COR-L47 (cell line): Measurements from ENCODE around the gene KLHL7.
"Not testable (repeated sequence)": the region's sequence is repeated elsewhere in the genome, so short reads cannot be mapped to it uniquely, and the experiment has no call there.

Experiments used
- DNase-seq: peaks from one replicate; lab custom pipeline; 2025; lab: John Stamatoyannopoulos, UW

KLHL7 gene

DNA sequence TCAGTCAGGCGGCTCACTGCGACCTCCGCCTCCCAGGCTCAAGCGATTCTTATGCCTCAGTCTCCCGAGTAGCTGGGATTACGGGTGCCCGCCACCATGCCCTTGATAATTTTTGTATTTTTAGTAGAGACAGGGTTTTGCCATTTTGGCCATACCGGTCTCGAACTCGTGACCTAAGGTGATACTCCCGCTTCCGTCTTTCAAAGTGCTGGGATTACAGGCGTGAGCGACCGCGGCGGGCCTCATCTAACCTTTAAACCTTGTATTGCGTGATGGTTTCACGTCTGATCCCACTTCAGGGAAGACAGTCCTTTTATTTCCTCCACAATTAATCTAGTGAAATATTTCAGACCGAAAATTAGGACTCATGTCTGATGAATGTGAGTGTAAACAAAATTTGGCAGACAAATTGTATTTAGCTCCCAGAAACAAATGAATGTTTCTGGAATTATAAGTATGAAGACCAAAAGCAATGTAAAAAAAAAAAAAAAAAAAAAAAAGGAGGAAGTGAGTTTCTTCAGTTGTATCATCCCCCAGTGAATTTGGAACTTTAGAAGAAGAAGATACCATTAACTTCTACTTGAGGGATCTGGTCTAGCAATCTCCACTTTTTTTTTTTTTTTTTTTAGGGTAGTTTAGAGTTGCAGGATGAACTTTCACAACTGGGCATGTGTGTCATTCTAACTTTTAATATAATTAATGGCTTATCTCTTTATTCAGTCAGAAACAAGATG lies 77.9 kb downstream of the KLHL7 start:
- DNase-seq: no peak

DNA sequence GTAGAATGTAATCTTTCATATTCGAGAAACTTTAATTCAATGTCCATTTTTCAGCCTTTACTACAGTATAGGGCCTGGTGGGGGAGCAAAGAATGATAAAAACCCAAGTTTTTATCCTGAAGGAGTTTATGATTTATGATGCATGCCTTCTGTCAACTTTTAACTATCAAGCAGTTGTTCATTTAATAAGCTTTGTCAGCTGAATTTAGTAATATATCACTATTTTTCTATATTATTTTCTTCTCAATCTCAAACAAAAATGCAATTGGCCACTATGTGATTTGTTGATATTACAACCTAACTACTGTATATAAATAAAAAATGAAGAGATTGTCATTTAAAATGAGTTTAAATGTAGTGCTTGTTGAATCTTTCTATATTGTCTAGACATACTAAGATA lies 78.7 kb downstream of the KLHL7 start:
- no peak for DNase-seq

DNA sequence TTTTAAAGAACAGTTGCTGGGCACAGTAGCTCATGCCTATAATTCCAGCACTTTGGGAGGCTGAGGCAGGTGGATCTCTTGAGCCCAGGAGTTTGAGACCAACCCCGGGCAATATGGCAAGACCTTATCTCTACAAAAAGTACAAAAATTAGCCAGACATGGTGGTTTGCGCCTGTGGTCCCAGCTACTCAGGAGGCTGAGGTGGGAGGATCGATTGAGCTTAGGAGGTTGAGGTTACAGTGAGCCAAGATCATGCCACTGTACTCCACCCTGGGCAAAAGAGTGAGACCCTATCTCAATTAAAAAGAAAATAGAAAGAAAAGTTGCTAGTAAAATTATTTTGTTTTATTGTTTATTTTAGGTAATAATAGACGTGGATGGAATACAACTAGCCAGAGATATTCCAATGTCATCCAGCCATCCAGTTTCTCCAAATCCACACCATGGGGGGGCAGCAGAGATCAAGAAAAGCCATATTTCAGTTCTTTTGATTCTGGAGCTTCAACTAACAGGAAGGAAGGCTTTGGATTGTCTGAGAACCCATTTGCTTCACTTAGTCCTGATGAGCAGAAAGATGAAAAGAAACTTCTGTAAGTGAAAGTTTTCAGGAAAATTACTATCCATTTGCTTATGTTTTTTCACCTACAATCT lies 79.2 kb downstream of the KLHL7 start:
- DNase-seq: peak; percentile 53

DNA sequence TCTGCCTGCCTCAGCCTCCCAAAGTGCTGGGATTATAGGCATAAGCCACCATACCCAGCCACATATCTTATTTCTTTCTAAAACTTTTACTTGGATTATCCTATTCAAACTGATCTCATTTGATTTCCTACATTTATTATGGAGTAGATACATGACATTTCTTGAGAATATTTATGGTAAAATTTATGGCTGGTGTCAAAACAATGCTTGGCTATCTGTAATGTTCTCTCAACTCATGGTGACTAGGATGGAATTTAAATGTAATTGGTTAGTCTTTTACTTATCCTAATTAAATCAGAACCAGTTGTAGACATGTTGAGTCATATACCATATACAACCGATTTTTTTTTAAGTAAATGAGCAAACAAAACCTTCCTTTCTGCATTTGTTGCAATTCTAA lies 80.4 kb downstream of the KLHL7 start:
- no peak for DNase-seq

DNA sequence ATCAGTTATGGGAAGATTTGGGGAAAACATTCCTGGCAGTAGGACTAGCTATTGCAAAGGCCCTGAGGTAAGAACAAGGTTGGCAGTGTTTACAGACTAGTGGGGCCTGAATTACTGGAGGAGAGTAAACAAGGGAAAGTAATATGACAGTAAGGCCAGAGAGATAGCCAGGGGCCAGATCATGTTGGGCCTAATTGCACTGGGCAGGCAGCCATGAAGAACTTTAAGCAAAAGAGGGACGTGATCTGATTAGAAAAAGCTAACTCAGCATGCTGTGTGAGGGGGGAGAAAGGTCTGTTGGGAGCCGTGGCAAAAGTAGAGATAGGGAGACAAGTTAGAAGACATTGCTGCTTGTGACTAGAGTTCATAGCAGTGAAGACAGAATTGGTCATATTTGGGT lies 85.4 kb downstream of the KLHL7 start:
- DNase-seq: no peak

DNA sequence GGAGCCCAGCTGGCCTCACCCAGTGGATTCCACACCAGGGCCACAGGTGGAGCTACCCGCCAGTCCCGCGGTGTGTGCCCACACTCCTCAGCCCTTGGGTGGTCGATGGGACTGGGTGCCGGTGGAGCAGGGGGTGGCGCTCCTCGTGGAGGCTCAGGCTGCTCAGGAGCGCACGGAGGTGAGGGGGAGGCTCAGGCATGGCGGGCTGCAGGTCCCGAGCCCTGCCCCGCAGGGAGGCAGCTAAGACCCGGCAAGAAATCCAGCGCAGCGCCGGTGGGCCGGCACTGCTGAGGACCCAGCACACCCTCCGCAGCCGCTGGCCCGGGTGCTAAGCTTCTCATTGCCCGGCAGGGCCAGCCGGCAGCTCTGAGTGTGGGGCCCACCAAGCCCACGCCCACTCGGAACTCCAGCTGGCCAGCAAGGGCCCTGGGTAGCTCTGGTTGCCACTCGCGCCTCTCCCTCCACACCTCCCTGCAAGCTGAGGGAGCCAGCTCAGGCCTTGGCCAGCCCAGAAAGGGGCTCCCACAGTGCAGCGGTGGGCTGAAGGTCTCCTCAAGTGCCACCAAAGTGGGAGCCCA lies 88.2 kb downstream of the KLHL7 start:
- not testable (repeated sequence) for DNase-seq

DNA sequence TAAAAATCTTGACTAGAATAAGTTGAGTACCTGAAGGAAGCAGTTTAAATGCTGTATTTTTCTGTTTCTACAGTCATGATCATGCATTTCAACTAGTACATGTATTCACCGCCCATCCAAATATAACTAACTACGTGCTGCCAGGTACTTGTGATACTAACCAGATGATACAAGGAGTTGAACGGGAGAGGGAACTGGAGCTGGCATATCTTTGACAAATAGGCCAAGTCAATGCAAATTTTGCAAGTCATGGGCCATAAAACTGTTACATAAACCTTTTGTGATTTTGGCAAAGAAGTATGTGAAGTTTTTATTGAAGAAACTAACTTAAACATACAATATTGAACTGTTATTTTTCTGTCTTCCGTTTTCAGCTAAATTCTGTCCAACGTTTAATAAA lies 90.7 kb downstream of the KLHL7 start:
- DNase-seq: no peak

DNA sequence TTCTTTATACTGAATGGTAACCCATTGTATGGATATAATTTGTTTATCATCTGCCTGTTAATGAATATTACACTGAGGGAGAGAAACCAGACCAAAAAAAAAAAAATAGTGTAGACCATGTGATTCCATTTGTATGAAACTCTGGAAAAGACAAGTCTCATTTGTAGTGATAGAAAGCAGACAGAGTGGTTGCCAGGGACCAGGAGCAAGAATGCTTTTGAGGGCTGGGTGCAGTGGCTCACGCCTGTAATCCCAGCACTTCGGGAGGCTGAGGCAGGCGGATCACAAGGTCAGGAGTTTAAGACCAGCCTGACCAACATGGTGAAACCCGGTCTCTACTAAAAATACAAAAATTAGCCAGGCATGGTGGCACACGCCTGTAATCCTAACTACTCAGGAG lies 92.2 kb downstream of the KLHL7 start:
- not testable (repeated sequence) for DNase-seq

DNA sequence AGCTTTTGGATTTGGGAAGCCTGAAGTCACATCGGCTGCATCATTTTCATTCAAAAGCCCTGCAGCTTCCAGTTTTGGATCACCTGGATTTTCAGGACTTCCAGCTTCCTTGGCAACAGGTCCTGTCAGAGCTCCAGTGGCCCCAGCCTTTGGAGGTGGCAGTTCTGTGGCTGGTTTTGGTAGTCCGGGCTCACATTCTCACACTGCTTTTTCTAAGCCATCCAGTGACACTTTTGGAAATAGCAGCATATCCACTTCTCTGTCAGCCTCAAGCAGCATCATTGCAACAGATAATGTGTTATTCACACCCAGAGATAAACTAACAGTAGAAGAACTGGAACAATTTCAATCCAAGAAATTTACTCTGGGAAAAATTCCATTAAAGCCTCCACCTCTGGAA lies 94.7 kb downstream of the KLHL7 start:
- no peak for DNase-seq

DNA sequence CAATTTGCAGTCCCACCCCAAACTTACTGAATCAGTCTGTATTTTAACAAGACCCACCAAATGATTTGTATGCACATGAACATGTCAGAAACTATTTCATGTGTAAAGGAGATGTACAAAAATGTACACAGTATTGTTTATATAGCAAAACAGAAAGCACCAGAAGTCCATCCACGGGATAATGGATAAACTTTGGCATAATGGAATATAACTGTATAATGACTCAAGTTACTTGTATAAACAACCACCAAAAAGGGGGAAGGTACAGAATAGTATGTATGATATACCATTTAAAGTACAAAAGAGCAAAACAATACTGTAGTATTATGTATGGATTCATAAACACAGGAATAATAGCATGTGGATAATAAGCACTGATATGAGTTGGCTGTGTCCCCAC lies 98.7 kb downstream of the KLHL7 start:
- no peak for DNase-seq

DNA sequence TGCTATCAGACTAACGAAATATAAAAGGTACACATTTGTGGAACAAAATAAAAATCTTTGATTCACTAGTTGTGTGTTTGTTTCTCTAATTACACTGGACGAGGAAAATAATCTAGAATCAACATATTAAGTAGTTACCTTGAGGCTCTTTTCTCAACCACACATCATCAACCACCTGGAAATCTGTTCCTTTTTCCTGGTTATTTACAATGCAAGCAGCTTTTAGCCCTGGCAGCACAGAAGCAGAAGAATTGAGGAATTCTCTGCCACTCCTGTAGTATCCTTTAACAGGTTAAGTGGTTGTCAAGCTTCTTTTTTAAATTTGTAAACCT lies 100.0 kb downstream of the KLHL7 start:
- no peak for DNase-seq

DNA sequence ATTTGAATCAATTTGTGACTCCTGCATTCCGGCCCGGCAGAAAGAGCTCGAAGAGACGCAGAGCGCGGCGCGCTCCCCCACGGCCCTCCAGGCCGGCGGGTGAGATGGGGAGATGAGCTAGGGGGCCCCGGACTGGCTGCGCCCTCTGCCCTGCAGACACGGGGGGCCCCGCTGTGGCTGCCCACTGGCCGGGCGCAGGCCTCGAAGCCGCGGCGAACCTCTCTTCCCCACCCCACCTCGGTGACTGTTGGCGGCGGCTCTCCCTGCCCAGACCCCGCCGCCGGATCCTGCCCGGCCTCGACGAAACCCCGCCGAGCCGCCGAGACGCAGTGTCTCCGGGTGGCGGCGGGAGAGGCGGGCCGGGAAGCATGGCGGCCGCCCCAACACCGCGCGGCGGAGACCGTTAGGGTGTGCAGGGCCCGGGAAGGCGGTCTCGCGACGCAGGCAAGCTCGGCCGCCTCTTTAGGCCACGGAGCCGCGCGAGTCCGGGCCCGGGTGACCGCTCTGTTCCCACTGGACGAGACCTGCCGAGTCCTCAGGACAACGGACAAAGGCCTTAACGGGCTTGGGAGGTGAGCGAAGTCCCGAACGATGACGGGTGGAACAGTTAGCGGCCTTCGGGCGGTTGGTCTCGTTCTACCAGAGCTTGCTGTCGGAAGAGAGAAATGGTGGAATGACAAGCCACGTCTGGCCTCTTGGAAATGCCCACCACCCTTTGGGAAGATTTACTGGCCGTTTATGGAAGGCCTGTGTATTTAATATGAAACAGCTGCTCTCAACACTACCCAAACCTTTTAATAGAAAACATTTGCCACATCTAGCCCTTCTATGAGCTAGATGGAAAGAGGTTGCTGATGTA lies 100.6 kb downstream of the KLHL7 start:
- no peak for DNase-seq

DNA sequence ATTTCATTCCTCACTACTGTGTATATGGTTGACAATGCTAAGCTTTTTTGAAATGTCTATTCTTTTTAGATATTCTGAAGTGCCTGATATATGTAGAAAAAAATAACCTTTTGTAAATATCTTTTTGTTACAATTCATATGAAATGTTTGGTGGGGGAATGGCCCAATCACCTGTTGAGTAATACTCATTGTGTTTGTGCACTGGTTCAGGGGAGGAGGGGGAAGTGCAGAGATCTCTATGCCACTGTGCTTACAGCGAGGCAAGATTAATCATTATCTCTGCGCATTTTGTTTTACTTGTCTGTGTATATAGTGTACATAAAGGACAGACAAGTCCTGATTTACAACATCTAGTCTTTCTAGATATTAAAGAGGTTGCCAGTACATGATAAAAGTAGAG lies 101.4 kb downstream of the KLHL7 start:
- no peak for DNase-seq

DNA sequence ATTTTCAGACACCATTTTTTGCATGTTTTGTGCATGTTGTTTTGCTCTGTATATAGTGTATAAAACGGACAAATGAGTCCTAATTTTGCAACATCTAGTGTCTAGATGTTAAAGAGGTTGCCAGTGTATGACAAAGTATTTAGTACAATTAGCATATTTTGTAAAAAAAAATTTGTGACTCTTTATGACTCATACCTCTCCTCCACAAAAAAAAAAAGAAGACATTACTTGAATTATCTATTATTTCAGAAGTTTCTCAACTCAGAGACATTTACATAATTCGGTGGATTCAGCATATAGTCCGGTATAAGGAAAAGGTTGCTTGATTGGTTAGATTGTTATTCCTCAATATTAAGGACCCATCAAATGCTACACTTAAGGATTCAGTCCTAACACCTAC lies 102.3 kb downstream of the KLHL7 start:
- DNase-seq: no peak

DNA sequence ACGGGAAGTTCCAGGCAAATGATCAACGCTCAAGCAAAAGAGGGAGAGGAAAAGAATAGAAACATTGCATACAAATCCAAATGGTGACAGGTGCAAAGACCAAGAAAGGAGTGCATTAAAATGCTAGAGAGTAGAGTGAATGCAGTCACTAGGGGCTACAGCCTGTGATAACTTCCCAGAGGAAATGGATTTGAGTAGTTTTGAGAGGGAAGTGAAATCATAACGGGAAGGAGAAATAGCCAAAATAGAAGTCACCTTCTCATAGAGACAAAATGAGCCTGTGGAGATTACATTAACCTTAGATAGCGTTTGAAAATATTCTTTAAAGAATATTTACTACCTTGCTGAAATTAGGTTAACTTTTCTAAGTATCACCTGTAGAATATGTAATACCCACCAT lies 102.7 kb downstream of the KLHL7 start:
- no peak for DNase-seq

DNA sequence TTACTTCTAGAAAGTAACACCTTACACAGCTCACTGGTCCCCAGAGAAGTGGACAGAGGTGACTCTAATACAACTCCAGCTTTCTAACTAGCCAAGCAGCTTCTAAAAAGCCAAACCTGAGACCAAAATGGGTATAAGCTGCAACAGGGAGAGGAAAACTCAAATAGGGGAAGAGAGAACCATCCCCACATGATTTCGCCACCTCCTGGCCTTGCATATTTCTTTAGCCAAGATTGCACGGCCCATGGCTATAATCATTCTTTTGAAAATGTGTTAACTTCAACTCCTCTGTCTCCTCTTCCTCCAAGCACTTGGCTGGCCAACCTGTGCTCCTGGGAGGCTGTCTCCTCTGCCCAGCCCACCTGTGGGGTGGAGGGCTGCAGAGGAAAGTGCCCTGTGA lies 104.9 kb downstream of the KLHL7 start:
- no peak for DNase-seq

DNA sequence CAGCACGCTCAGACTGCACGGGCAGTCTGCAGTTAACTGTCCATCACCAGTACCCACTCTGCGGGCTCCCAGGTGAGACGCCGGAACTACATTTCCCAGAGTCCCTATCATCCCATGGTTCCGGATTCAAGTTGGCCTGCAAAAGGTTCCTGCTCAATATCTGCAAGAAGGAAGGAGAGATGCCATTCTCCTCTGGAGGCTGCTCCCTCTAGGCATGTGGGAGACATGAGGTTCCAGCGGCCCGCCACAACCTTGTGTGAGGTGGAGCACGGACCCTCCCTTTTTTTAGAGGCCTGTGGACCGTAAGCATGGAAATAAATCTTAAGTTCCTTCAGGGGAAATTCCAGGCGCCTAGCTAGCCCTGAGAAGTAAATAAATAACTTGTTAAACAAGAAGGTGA lies 106.0 kb downstream of the KLHL7 start:
- no peak for DNase-seq

DNA sequence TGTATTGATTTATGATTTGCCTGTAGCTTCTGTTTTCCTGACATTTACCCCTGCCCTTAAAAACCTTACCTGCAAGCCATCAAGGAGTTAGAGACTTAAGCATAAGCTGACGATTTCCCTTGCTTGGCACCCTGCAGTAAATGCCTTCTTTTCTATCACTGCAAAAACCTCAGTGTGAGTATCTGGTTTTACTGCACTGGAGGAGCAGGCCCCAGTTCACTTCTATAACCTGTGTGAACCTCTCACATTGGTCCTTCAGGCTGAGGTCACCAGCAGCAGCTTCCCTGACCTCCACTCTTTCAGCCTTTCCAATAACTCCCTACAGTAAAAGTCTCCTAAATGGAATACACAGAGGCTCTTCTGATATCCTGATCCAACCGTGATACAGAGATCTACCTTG lies 106.8 kb downstream of the KLHL7 start:
- DNase-seq: no peak

DNA sequence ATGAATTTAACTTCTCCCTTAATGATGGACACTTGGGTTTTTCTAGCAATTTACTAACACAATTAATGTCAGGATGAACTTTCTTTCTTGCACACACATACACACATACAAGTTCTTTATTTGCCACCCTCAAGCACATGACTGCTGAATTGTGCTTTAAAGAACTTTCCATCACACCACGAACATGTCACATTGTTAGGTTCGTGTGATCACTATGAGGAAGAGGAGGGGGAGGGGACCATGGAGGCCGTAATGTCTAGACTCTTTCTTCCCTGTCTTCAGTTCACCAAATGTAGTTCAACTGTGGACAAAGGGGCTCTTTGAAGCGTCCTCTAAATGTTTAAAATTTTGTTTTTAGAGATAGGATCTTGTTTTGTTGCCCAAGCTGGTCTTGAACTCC lies 107.3 kb downstream of the KLHL7 start:
- no peak for DNase-seq

DNA sequence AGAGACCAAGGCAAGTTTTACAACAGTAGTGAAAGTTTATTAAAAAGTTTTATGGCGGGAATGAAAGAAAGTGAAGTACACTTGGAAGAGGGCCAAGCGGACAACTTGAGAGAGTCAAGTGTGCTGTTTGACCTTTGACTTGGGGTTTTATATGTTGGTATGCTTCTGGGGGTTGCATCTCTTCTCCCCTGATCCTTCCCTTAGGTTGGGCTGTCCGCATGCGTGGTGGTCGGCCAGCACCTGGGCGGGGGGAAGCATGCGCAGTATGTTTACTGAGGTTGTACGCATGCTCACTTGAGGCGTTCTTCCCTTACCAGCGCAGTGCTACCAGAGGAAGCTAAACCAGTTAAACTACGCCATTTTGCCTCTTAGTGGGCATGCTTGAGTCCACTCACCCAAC lies 108.2 kb downstream of the KLHL7 start:
- no peak for DNase-seq

DNA sequence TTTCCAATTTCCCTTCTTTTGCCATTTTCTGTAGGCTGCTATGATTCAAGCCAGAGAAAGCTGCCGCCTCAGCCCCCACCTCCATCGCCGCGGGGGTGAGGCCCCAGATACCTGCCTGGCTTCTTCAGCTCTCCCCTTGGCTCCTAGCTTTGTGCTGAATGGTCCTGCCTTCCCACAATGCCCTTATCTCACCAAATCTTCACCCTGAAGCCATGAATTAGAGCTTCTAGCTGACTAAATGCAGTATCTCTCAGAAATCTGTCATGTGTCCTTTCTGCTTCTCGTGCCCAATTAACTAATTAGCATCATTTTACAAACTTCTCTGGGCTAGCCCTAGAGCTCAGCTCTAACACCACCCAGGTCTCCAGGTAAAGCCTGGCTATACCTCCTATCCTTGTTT lies 108.8 kb downstream of the KLHL7 start:
- DNase-seq: no peak

DNA sequence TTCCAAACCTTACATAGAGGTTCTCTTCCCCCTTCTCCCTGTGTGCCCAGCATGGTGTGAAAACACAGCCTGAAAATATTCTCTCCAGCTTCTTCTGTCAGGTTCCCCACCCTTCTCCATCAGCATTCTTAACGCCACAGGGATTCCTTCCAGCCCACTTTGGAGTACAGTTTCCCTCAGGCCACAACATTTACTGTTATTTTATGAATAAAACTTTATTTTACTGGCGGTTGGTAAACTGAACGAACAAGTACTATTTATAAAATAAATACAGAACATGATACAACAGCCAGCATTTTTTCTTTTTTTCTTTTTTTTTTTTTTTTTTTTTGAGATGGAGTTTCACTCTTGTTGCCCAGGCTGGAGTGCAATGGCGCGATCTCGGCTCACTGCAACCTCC lies 109.4 kb downstream of the KLHL7 start:
- DNase-seq: no peak

DNA sequence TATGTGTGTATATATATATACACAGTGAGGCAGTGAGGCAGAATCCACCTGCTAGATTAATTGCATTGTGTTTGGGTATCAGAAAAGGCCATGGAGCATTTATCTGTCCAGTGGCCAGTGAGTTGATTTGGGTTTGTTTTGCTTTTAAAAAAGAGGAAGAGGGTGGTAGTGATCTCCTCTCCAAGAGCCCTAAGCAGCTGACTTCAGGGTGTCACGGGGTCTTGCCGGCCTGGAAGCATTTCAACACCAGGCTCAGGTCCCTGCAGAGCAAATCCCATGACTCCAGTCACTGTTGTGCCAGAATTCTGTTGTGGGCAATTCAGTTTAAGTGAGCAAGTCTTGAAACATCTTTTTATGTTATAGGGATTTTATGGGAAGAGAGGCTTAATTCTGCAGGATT lies 110.4 kb downstream of the KLHL7 start:
- DNase-seq: no peak
